Stimulated activated CD4-positive, alpha-beta T cell treated with anti-CD3 and anti-CD28 coated beads, TNF-alpha, amount 100 ng/mL, for 48 hours (primary cell): ENCODE data around the gene NHLRC2.

ENCODE experiments used
- DNase-seq, 3 donors: peaks; one replicate each; pipeline ENCODE4 v3.0.0-alpha.2; 2020; ENCODE audit warnings: low read depth in 3 of 3

The NHLRC2 gene

GRCh38 chr10:113865901-113866300 is 11.4 kb downstream of the NHLRC2 start:
- DNase-seq: no peak

GRCh38 chr10:113866551-113867394 is 12.3 kb downstream of the NHLRC2 start:
- no peak for DNase-seq

DNA sequence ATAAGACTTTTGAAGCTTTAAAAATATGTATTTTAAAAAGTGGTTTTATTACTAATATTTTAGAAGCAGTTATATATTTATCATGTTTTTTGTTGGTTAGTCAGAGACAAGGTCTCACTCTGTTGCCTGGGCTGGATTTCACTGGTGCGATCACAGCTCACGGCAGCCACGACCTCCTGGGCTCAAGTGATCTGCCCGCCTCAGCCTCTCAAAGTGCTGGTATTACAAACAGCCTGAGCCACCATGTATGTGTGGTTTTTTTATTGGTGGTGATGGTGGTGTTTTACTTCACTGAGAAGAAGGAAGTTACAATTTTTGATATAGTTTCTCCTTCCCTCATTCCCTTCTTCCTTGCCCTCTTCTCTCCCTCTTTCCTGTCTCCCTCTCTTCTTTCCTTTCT is 13.4 kb downstream of the NHLRC2 start:
- no peak for DNase-seq

- DNase-seq: no peak
Measured at GRCh38 chr10:113869789-113870188, 15.3 kb downstream of the NHLRC2 start.

GRCh38 chr10:113872139-113873030 is 17.9 kb downstream of the NHLRC2 start:
- no peak for DNase-seq

GRCh38 chr10:113875212-113875611 is 20.8 kb downstream of the NHLRC2 start:
- DNase-seq: no peak

GRCh38 chr10:113876461-113876860 is 22.0 kb downstream of the NHLRC2 start:
- no peak for DNase-seq

- DNase-seq: no peak
Measured at GRCh38 chr10:113879691-113880090, 25.2 kb downstream of the NHLRC2 start.

GRCh38 chr10:113880236-113880635 is 25.8 kb downstream of the NHLRC2 start:
- DNase-seq: no peak

DNA sequence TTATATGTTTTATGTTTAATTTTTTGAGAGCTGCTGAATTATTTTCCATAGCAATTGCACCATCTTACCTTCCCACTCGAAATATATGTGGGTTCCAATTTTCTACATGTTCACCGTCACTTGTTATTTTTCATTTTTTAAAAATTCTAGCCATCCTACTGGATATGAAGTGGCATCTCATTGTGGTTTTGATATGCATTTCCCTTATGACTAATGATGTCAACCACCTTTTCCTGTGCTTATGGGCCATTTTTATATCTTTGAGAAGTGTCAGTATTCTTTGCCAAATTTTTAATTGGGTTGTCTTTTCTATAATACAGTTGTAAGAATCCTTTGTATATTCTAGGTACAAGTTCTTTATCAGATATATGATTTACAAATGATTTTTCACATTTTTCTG is 27.8 kb downstream of the NHLRC2 start:
- no peak for DNase-seq

GRCh38 chr10:113889911-113890310 is 35.5 kb downstream of the NHLRC2 start:
- no peak for DNase-seq

- DNase-seq: no peak
Measured at GRCh38 chr10:113890769-113891168, 36.3 kb downstream of the NHLRC2 start.

GRCh38 chr10:113891476-113891875 is 37.0 kb downstream of the NHLRC2 start:
- no peak for DNase-seq

- DNase-seq: no peak
Measured at GRCh38 chr10:113893570-113893969, 39.1 kb downstream of the NHLRC2 start.

- DNase-seq: no peak
Measured at GRCh38 chr10:113894581-113894980, 40.1 kb downstream of the NHLRC2 start.

- DNase-seq: no peak
Measured at GRCh38 chr10:113895018-113895417, 40.6 kb downstream of the NHLRC2 start.

DNA sequence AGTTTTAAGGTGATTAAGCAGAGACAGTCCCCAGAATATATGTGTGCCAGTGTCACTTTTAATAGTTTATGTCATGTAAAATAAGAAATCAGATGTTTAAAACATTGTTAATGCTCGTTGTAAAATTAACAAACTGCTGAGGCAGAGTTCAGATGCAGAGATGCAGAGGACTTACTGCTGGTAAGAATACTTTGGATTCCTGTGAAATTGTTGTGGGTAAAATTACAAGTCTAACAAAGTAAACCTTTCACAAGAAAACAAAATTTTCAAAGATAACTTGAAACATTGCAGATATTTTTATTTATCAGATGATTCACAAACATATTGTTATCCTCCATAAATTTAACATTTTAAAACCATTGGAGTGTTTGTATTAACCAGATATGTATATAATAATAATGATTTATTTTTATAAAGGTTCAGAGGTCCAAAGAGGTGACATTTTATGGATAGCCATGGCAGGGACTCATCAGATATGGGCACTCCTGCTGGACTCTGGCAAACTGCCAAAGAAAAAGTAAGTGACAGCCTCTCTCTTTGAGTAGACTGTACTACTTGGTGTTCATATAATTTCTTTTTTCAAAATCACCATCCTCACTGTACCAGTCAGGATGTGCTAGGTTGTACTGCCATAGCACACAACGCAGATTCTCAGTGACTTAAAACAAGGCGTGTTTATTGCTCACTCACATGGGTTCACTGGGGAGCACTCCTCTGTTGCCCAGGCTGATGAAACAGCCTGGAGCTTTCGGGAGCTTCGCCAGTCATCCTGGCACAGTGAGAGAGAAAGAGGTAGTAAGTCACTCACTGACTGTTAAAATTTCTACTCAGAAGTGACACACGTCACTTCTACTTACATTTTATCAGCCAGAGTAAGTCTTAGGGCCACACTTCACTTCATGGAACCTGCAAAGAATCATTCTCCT is 43.5 kb downstream of the NHLRC2 start:
- DNase-seq: no peak

DNA sequence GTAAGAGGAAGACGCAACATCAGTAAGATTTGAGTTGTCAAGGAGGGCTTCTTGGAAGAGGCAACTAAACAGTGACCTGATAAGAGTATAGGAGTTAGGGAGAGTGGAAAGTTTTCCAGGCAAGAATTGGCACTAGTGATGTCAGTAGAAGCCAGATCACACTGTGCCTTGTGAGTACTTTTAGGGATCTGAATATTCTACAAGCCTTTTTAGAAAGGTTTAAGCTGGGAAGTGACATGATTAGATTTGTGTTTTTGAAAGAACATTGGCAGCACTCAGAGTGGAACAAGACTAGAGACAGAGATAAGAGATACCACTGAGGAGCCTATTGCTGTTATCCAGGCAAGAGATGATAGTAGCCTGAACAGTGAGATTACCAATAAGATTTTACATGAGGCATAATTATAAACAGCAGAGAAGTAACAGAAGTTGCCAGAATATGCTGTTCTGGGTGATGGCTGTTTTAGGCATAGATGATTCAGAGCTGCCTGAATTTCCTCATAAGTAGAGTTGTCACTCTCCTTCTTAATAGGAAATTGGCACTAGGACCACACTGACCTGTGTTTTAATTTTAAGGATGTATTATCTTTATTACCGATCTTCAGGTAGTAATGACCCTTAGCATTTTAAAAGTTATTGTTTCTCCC is 45.6 kb downstream of the NHLRC2 start:
- DNase-seq: no peak

DNA sequence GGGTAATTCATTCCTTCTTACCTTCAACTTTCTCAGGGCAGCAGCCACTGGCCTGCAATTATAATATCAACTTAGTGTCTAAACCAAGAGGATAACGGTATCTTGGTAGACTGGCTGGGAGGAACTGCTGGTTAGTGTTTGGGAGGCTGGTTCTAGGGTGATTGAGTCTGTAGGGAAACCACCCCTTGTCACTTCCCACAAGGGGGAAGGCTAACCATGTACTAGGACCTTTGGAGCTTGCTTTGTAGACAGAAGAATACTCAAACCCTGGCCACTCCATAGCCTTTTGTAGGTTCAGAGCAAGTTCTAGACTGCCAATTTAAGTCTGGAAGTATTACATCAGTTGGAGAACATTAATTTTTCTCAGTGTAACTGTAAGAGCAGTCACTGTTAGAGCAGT is 51.3 kb downstream of the NHLRC2 start:
- DNase-seq: no peak

GRCh38 chr10:113907166-113907565 is 52.7 kb downstream of the NHLRC2 start:
- DNase-seq: no peak

- DNase-seq: no peak
Measured at GRCh38 chr10:113908236-113908635, 53.8 kb downstream of the NHLRC2 start.
